Transverse colon (tissue), 4 donors: ENCODE data around the gene MAD2L1BP. TPM values are rescaled to one million over a fixed set of nuclear protein-coding genes. Genes with fewer than 3 reads are reported as not detected.

Experiments used
- DNase-seq: peaks from one replicate; pipeline ENCODE4 v3.0.0-alpha.2; 2019
- H3K27ac ChIP-seq, 4 donors: fragments of 200-600 bp; sonication (generic); 2 replicates each; pipeline ENCODE4 v1.5.1; 2016 to 2018; ENCODE audit warnings: inconsistent platforms in 4 of 4
- H3K27me3 ChIP-seq: fragments of 200-600 bp; sonication (generic); 2 replicates; pipeline ENCODE4 v1.5.1; 2017; ENCODE audit warnings: inconsistent platforms
- H3K36me3 ChIP-seq, 4 donors: fragments of 200-600 bp; sonication (generic); 2 replicates each; pipeline ENCODE4 v1.5.1; 2017 to 2019; ENCODE audit warnings: inconsistent platforms in 4 of 4
- H3K4me1 ChIP-seq, 4 donors: fragments of 200-600 bp; sonication (generic); 2 replicates each; pipeline ENCODE4 v1.5.1; 2017 to 2020; ENCODE audit warnings: inconsistent platforms in 4 of 4
- H3K4me3 ChIP-seq, 4 donors: fragments of 200-600 bp; sonication (generic); 1 replicate in 1 of 4; 2 replicates in 3 of 4; pipeline versions ENCODE4 v1.5.1 to v1.6.1; 2017 to 2019; ENCODE audit warnings: inconsistent platforms in 4 of 4
- H3K9me3 ChIP-seq, 2 donors: fragments of 200-600 bp; sonication (generic); 2 replicates each; pipeline ENCODE4 v1.5.1; 2017 to 2019; ENCODE audit warnings: inconsistent platforms in 2 of 2
- EP300 ChIP-seq: sonication (generic); formaldehyde crosslinking; IDR thresholded peaks from one replicate; pipeline ENCODE4 v1.6.1; 2017; ENCODE audit warnings: antibody characterized with exemption, low read depth
- POLR2A ChIP-seq: fragments of 450-650 bp; IDR thresholded peaks from one replicate; pipeline ENCODE4 v1.6.1; 2016; ENCODE audit warnings: antibody characterized with exemption, mild to moderate bottlenecking, moderate library complexity
- POLR2AphosphoS5 ChIP-seq, 3 donors: sonication (generic); formaldehyde crosslinking; IDR thresholded peaks; one replicate each; pipeline ENCODE4 v1.6.1; 2016; ENCODE audit warnings: antibody characterized with exemption in 3 of 3
- WGBS, 2 donors: methylation state at CpG; one replicate each; pipeline ENCODE4 v1.1.5; 2018; ENCODE audit warnings: low coverage in 1 of 2; 5-methylcytosine and 5-hydroxymethylcytosine counted together
- in situ Hi-C, 4 donors: fragments of 200-750 bp; cut with MboI; loops; one replicate each; pipeline versions ENCODE4 v1.15.0 to v1.15.1; 2017; ENCODE audit warnings: low sequenced_read_pairs in 3 of 4, low pct_ligation_motif_present in 1 of 4, low pct_unique_long_range_greater_than_20kb in 1 of 4
- intact Hi-C: fragments of 100-400 bp; cut with DNase I; formaldehyde crosslinking; loops from one replicate; pipeline ENCODE4 v1.15.1; 2023; ENCODE audit warnings: low total_unique reads
- total RNA-seq, 4 donors: library from RNA; depleted of rRNA; stranded (reverse); fragments of >200 nt; gene quantifications; one replicate each; pipeline ENCODE4 v1.1.0, GENCODE V29; 2016
- TF ChIP-seq, protein P1 (sequence below), 5 experiments: fragments of 200-600 bp in 3 of 5; fragments of 450-650 bp in 2 of 5; sonication (generic) in 3 of 5; IDR thresholded peaks; 1 replicate in 2 of 5; 2 replicates in 3 of 5; pipeline ENCODE4 v1.5.1; 2016 to 2017; ENCODE audit warnings: antibody characterized with exemption in 5 of 5, inconsistent platforms in 3 of 5, mild to moderate bottlenecking in 2 of 5, moderate library complexity in 1 of 5

Gene MAD2L1BP
- total RNA-seq, 4 donors from 2014 or later = 10.0 to 61.0 (median 42.4) TPM

DNA sequence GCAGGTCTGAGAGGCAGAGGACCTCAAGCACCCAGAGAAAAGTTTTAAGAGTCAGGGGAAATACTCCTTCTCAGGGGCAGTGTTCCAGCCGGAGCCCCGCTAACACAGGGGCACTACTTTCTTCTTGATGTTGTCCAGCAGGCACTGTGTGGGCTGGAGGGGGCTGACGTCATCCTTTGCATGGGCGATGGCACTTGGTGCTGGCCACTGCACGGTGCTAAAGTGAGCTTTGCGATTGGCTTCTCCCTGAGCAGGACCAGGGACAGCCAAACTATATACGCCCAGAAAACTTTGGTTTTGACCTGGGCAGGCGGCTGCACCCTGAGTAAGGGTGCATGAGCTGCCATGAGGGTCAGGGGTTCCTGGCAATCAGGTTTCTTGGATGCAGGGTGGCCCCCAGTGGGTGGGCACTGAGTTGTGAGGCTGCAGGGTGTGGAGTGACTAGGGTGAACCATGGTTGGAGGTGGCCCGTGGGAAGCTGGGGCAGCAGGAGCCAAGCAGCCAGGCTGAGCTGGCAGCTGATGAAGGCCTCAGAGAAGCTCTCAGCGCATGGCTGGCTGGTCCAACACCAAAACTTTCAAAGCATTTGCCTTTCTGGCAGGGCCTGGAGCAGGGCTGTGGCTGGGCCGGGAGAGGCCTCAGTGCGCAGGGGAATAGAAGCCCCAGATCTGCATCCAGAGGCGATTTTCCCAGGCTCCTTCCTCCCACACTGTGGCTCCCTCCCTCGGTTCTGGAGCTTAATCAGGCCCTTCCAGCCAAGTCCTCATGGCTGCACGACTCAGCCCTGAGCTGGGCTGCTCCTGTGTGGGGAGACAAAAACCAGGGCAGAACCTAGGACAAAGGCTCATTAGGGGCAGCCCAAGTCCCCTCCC is 33.6 kb downstream of the MAD2L1BP start:
- H3K27me3 ChIP-seq = no peaks in the 10 kb centered on the region
- in situ Hi-C loops (loop anchor here (10.0 to 25.0 kb wide), 4 partner anchors 93 to 418 kb away; partner anchors contain the start of gene VEGFA (in 2 of the 4)), intact Hi-C loops (loop anchor here (5.0 kb wide), 2 partner anchors 88 to 408 kb away; no protein-coding TSS in a partner anchor)
- H3K27ac ChIP-seq = peak overlapping the region; percentile 36 to 55 (median 40)
- H3K36me3 ChIP-seq = peaks cover 0 to 10% (median 6%) of the 10 kb centered on the region in 4 donors
- no peak for TF ChIP-seq POLR2A
- TF ChIP-seq POLR2AphosphoS5 (IDR thresholded peaks at IDR 0.05) = no peak
- TF ChIP-seq EP300 = no peak
- TF ChIP-seq, protein P1, sequence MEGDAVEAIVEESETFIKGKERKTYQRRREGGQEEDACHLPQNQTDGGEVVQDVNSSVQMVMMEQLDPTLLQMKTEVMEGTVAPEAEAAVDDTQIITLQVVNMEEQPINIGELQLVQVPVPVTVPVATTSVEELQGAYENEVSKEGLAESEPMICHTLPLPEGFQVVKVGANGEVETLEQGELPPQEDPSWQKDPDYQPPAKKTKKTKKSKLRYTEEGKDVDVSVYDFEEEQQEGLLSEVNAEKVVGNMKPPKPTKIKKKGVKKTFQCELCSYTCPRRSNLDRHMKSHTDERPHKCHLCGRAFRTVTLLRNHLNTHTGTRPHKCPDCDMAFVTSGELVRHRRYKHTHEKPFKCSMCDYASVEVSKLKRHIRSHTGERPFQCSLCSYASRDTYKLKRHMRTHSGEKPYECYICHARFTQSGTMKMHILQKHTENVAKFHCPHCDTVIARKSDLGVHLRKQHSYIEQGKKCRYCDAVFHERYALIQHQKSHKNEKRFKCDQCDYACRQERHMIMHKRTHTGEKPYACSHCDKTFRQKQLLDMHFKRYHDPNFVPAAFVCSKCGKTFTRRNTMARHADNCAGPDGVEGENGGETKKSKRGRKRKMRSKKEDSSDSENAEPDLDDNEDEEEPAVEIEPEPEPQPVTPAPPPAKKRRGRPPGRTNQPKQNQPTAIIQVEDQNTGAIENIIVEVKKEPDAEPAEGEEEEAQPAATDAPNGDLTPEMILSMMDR (IDR thresholded peaks at IDR 0.05) = no peak
- H3K4me3 ChIP-seq = no peak overlapping the region
- no peak for DNase-seq
- no peaks in the 10 kb centered on the region for H3K9me3 ChIP-seq
- WGBS, 2 donors = 61% methylated on average over 14 of the region's 15 CpGs; no CpG with 5 or more reads in 1 of the 2 donors
- peaks cover 12 to 56% (median 37%) of the 10 kb centered on the region in 4 donors for H3K4me1 ChIP-seq

DNA sequence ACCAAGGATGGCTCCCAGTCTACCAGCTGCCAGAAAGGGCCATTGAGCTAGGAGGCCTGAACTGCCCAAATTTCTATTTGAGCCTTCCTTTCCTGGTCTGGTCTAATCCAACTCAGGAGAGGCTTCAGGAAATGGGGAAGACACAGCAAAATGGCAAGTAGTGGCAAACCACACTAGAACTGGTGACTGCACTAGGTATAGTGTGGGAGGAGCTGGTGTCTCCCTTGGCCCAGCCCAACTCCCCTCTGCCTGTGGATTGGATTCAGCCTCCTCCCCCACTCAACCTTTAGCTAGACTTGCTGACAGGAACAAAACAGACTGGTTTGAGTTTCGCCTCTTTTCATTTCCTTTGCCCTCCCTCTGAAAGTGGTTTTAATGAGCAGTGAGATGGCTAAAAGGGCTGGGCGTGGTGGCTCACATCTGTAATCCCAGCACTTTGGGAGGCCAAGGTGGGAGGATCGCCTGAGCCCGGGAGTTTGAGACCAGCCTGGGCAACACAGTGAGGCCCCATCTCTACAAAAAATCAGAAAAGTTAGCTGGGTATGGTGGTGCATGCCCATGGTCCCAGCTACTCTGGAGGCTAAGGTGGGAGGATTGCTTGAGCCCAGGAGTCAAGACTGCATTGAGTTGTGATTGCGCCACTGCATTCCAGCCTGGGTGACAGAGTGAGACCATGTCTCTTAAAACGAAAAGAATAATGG is 34.4 kb downstream of the MAD2L1BP start:
- Histone ChIP-seq H3K4me1 (peaks cover 12 to 56% (median 37%) of the 10 kb centered on the region in 4 donors), H3K36me3 (peaks cover 0 to 18% (median 12%) of the 10 kb centered on the region in 4 donors)
- 64 to 65% methylated on average over 2 to 6 of the region's 6 CpGs for WGBS, 2 donors

GRCh38 chr6:43670623-43670986 is 35.0 kb downstream of the MAD2L1BP start:
- Histone ChIP-seq H3K27me3 (no peaks in the 10 kb centered on the region), H3K36me3 (peaks cover 0 to 23% (median 14%) of the 10 kb centered on the region in 4 donors), H3K4me1 (peaks cover 12 to 56% (median 37%) of the 10 kb centered on the region in 4 donors), H3K9me3 (no peaks in the 10 kb centered on the region), H3K4me3 (no peak overlapping the region), H3K27ac (no peak overlapping the region)
- in situ Hi-C loops (loop anchor here in 3 of 4 donors (25.0 kb wide), 2 partner anchors 92 to 417 kb away; partner anchors contain the start of gene VEGFA (in 2 of the 3)), intact Hi-C loops (no loop called here)
- no peak for DNase-seq
- WGBS, 2 donors = 95% methylated on average over 6 of the region's 6 CpGs; no CpG with 5 or more reads in 1 of the 2 donors
- TF ChIP-seq POLR2A (no peak), POLR2AphosphoS5 (IDR thresholded peaks at IDR 0.05) (no peak), EP300 (no peak)
- TF ChIP-seq, protein P1 (IDR thresholded peaks at IDR 0.05) = no peak

More for the DNA sequence above, 34.4 kb downstream of the MAD2L1BP start:
- no peaks in the 10 kb centered on the region for H3K9me3 ChIP-seq
- TF ChIP-seq, protein P1 (IDR thresholded peaks at IDR 0.05) = no peak
- no peak for TF ChIP-seq POLR2AphosphoS5 (IDR thresholded peaks at IDR 0.05)
- TF ChIP-seq EP300 = no peak
- no peak for TF ChIP-seq POLR2A
- in situ Hi-C loops = loop anchor here (10.0 to 25.0 kb wide), 4 partner anchors 92 to 417 kb away; partner anchors contain the start of gene VEGFA (in 2 of the 4)
- H3K27me3 ChIP-seq = no peaks in the 10 kb centered on the region
- peak overlapping the region; percentile 36 to 55 (median 40) for H3K27ac ChIP-seq
- H3K4me3 ChIP-seq = no peak overlapping the region
- intact Hi-C loops = loop anchor here (5.0 kb wide), 2 partner anchors 87 to 407 kb away; no protein-coding TSS in a partner anchor
- no peak for DNase-seq
